NOMO-1 (cell line): ENCODE data around the gene MBTD1.
"Not testable (repeated sequence)": the region's sequence is repeated elsewhere in the genome, so short reads cannot be mapped to it uniquely, and the experiment has no call there.

ENCODE experiments used
- DNase-seq, 2 experiments: peaks; one replicate each; lab custom pipeline; 2025; ENCODE audit not compliant: unreplicated experiment in 2 of 2; lab: John Stamatoyannopoulos, UW

MBTD1 gene

DNA sequence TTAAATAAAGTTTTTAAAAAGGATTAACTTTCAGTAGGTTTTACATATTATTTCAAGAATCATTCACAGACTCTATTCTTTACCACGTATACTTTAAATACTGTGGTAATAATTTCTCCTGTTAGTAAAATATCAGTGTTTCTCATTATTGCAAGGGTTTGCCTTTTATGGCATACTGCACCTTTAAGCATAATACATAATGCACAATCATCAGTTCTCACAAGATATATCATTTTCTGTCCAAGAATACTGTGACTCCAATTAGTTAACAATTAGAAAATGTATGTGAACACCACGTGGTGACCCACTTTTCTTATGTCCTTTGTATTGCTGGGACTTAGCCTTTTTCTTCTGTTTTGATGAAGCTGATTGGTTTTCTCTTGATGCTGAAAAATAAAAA is 68.0 kb downstream of the MBTD1 start:
- no peak for DNase-seq

- DNase-seq = no peak
These were observed 70.2 kb downstream of the MBTD1 start for GRCh38 chr17:51189628-51190027.

DNA sequence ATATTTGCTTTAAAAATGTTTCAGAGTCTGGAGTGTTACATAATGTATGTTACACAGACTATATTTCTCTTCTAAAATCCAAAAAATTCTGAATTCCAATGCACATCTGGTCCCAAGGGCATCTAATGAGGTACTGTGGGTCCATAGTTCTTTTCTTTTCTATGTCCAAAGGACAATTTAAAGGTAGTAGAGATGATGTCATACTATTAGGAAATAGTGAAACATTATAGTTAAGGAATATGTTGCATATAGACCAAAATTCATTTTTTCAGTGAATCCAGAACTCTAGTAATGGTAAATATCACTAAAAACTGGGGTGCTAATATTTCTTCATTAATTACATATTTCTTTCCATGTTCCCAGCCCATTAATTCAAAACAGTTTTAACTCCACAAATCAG is 70.7 kb downstream of the MBTD1 start:
- no peak for DNase-seq

- DNase-seq = no peak
These were observed 71.5 kb downstream of the MBTD1 start for GRCh38 chr17:51188271-51188833.

GRCh38 chr17:51185763-51186332 is 74.0 kb downstream of the MBTD1 start:
- no peak for DNase-seq

- DNase-seq = no peak
These were observed 75.7 kb downstream of the MBTD1 start for GRCh38 chr17:51184124-51184523.

- DNase-seq = no peak
These were observed 79.4 kb downstream of the MBTD1 start for GRCh38 chr17:51180486-51180885.

GRCh38 chr17:51172030-51172429 is 87.8 kb downstream of the MBTD1 start:
- not testable (repeated sequence) for DNase-seq

DNA sequence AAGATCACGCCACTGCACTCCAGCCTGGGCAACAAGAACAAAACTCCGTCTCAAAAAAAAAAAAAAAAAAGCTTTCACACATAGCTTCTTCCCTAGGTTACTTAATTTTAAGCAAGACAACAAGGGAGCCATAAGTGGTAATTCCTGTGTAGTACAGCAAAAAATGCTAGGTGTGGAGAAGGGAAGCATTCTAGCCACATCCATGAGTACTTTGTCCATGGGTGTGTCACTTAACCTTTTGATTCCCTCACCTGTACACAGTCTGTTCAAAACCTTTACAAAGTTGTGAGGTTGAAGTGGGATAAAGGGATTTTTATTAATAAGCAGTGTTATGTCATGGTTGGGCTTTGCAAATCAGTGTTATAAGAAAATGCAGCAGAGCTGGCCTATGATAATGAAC is 89.1 kb downstream of the MBTD1 start:
- DNase-seq = no peak

DNA sequence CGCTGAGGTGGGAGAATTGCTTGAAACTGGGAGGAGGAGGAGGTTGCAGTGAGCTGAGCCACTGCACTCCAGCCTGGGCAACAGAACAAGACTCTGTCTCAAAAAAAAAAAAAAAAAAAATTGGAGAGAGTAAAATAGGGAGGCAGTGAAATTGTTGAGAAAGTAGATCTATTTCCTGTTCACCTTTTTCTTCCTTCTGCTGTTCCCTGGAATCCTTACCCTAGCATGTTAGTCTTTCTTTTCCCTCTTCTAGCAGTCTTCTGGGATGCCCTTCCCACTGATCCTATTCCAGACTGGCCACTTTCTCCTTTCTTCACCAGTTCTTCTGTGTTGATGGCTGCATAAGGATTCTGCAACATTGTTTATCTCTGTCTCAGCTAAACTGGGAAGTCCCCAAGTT is 90.5 kb downstream of the MBTD1 start:
- no peak for DNase-seq

DNA sequence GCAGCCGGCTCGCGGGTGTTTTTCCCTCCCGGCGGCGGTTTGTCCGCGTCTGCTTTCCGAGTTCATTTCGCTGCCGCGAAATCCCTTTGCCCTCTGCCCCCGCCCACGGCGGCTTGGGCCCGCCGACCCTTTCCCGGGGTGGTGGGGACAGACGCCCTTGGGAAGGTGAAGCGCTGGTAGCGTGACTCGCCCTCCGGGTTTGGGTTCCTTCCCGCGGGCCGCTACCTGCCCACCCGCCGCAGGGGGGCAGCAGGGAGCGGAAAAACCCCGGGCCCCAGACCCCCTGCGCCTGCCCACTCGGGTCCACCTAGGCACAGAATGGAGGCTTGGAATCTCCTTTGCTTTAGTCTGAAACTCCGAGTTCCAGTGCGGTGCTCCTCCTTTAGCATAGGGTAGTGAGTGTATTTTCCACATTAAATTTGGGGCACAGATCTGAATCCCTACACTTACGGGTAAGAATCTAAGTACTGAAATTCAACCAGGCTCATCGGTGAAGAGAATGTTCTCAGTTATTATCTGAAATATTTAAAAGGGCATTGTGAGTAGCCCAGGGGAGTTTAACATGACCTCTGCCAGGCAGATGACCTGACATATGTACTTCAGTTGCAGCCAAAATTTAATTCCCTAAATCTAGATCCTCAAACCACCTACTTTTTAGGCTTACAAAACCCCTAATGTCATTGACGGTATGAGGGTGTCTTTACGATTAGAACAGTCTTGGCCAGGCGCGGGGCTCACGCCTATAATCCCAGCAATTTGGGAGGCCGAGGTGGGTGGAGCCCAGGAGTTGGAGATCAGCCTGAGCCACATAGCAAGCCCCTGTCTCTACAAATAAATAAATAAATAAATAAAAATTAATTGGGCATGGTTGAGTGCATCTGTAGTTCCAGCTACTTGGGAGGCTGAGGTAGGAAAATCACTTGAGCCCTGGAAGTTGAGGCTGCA is 92.6 kb downstream of the MBTD1 start:
- DNase-seq = peak; percentile 8 to 50

DNA sequence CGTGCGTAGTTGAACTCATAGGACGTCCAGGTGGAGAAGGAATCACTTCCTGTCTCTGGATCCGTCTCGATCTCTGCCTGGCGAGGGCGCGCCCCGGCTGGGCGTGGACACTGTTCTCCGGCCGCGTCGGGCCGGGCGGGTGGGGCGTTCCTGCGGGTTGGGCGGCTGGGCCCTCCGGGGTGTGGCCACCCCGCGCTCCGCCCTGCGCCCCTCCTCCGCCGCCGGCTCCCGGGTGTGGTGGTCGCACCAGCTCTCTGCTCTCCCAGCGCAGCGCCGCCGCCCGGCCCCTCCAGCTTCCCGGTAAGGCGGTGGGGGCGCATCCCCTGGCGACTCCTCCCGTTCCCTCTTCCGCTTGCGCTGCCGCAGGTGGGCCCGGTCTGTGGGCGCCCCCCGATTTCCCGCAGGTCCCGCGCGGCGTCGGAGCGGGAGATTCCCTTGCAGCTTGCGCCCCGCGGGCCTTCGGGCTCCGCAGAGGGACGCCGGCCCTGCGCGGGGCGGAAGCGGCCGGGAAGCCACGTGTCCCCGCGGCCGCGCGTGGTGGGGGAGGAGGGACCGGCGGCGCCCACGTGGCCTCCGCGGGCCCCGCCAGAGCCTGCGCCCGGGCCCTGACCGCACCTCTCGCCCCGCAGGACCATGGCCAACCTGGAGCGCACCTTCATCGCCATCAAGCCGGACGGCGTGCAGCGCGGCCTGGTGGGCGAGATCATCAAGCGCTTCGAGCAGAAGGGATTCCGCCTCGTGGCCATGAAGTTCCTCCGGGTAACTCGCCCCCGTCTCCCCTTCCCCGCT is 93.5 kb downstream of the MBTD1 start, which contains the start of gene NME2:
TSS of gene NME2 (plus strand) at position 214 of the 789 bp plus-strand sequence. CDS start at position 634, 420 bp downstream.
- DNase-seq = peak; percentile 78 to 83

DNA sequence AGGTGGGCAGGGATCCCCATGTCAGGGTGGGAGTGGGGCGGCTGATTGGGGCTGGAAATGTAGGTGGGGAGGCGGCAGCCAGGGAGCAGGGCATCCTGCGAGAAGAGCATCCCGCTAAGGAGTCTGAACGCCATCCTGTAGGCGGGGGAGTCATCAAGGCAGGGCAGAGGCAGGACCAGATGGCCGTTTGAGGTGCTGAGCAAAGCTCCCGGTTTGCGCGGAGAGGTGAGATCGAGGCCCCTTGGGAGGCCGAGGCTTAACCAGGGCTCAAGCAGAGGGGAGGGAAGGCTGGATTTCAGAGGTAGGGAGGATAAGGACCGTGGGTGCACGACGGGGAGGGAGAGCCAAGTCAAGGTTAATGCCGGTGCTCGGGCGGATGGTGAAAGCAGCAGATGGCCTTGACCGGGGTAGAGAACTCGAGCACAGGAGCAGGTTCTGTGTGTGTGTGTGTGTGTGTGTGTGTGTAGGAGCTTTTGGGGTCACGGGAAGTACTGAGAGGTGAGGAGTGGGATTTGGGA is 94.1 kb downstream of the MBTD1 start:
- peak in 1 of 2 experiments; percentile 78 for DNase-seq

DNA sequence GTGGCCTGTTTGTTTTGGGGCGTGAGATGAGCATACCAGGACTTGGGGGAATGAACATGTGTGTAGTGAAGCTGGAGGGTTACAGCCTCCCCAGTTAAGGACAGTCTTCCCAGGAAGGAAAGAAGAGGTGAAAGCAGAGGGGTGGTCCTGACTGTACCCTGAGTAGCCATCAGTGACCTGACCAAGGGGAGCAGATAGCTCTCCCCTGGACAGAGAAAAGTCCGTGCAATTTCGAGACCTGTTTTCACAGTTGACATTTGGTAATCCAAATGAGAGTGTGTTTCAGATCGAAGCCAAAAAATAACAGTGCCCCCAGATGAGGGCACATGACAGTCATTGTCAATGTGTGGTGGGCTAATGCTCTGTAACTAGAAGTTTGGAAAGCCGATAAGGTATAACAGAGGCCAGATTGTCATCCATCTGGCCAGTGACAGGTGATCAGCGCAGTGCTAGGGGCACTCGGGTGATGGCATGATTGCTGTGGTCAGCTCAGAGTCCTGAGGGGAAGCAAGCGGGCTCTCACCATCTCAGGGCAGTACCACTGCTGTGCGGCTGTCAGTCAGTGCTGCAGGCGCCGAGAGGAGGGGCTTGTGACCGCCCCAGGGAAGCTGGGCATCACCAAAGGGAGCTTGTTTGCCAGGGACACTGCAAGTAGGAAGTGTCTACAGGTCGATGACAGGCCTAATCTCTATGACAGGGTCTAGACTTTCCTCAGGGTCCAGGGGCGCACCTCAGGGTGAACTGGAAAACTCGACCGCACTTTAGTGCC is 94.8 kb downstream of the MBTD1 start:
- no peak for DNase-seq

DNA sequence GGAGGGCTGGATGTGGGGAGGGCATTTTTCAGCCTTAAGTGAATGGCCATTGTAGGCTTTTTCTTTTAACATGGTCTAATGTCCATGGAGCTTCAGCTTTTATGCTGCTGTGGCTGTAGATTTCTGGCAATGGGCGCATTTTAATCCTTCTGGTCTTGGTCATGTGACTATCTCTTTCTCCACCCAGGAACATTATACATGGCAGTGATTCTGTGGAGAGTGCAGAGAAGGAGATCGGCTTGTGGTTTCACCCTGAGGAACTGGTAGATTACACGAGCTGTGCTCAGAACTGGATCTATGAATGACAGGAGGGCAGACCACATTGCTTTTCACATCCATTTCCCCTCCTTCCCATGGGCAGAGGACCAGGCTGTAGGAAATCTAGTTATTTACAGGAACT is 98.3 kb downstream of the MBTD1 start:
- no peak for DNase-seq

DNA sequence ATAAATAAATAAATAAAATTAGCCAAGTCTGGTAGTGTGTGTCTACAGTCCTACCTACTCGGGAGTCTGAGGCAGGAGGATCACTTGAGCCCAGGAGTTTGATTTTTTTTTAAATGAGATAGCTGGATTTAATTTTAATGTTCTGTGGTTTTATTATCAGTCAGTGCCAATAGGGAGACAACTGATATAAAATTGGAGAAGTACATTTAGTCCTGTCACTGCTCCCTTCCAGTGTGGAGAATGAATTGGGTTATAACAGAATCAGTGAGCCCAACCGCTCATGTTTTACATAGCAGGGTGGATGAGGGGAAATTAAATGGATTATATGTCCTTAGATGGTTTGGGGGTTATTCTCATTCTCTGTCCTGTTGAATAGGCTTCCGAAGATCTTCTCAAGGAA is 100.2 kb downstream of the MBTD1 start:
- no peak for DNase-seq

DNA sequence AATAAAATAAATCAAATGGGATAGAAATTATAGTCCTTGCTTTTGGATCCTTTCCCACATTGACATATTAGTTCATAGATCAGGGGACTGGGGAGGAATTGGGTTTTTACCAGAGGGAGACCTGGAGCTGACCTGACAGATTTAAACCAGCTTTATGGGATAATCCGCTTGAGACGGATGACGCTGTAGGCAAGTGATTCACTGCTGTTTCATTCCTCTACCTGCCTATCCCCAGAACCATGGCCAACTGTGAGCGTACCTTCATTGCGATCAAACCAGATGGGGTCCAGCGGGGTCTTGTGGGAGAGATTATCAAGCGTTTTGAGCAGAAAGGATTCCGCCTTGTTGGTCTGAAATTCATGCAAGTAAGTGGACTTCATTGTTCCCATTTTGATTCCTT is 104.4 kb downstream of the MBTD1 start:
- no peak for DNase-seq

- DNase-seq = no peak
These were observed 105.7 kb downstream of the MBTD1 start for GRCh38 chr17:51154176-51154575.

GRCh38 chr17:51153210-51154072 is 106.4 kb downstream of the MBTD1 start, which contains the start of gene NME1:
Gene NME1 (plus strand): TSS chr17:51153559. CDS start chr17:51155655, 2,096 bp downstream.
- DNase-seq = peak; percentile 97 to 99
